T-helper 2 cell treated with Interferon-gamma antibody and Interleukin-4, amounts not matched to agents 5 μg/mL and 100 μg/mL, for 36 hours (primary cell): Measurements from ENCODE around the gene RTN4RL1.

Source experiments
- DNase-seq: peaks from one replicate; pipeline ENCODE4 v3.0.0; 2021; ENCODE audit warnings: low spot score
- H3K27ac Mint-ChIP-seq: one replicate; pipeline ENCODE4 v1.8.0; 2021; ENCODE audit warnings: mild to moderate bottlenecking, mixed read lengths
- H3K27me3 Mint-ChIP-seq: one replicate; pipeline ENCODE4 v1.8.0; 2021; ENCODE audit warnings: low read depth, mixed read lengths
- H3K36me3 Mint-ChIP-seq: one replicate; pipeline ENCODE4 v1.8.0; 2021; ENCODE audit warnings: low read depth, mixed read lengths
- H3K4me1 Mint-ChIP-seq: one replicate; pipeline ENCODE4 v1.8.0; 2021; ENCODE audit warnings: low read depth, mixed read lengths
- H3K4me3 Mint-ChIP-seq: one replicate; pipeline ENCODE4 v1.8.0; 2022; ENCODE audit warnings: mild to moderate bottlenecking, moderate library complexity, mixed read lengths
- H3K9me3 Mint-ChIP-seq: one replicate; pipeline ENCODE4 v1.8.0; 2021; ENCODE audit warnings: mixed read lengths

RTN4RL1 gene

DNA sequence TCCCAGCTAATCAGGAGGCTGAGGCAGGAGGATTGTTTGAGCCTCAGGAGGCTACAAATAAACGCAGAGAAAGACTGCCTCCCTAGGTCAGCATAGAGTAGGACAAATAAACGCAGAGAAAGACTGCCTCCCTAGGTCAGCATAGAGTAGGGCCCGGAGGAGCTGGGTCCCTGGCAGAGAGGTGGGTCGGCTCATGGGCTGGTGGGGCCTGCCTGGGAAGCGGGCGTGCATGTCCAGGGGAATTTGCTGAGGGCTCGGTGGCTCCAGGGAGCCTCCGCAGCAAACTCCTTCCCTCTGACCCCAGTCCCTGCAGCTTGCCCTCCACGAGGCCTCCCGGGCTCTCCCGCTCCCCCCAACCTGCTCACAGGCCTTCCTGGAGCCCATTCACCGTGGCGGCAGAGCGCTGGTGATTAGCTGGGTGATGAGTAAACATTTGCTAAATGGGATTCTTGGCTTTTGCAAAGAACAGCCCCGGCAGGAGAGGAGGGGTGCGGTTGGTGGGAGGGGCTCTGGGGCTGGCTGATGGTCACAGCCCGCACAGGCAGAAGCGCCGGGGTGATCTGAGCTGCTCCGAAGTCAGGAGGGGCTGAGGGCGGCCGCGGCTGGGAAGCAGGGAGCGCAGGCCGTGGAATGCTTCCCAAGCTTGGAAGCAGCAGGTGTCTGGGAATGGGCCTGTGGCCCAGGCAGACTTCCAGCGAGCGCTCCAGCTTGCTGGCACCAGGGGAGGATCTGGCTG lies 93.1 kb downstream of the RTN4RL1 start:
- no peaks in the 10 kb centered on the region for H3K27me3 Mint-ChIP-seq
- DNase-seq, result no peak
- H3K4me1 Mint-ChIP-seq, result no peaks in the 10 kb centered on the region
- no peaks in the 10 kb centered on the region for H3K36me3 Mint-ChIP-seq
- no peak overlapping the region for H3K4me3 Mint-ChIP-seq
- H3K27ac Mint-ChIP-seq, result no peak overlapping the region
- no peaks in the 10 kb centered on the region for H3K9me3 Mint-ChIP-seq

GRCh38 chr17:1930337-1930645 lies 94.8 kb downstream of the RTN4RL1 start:
- no peaks in the 10 kb centered on the region for H3K4me1 Mint-ChIP-seq
- no peak overlapping the region for H3K27ac Mint-ChIP-seq
- no peaks in the 10 kb centered on the region for H3K9me3 Mint-ChIP-seq
- no peaks in the 10 kb centered on the region for H3K36me3 Mint-ChIP-seq
- no peak overlapping the region for H3K4me3 Mint-ChIP-seq
- DNase-seq, result no peak
- no peaks in the 10 kb centered on the region for H3K27me3 Mint-ChIP-seq

GRCh38 chr17:1928976-1929375 lies 96.2 kb downstream of the RTN4RL1 start:
- H3K4me1 Mint-ChIP-seq, result no peaks in the 10 kb centered on the region
- no peak overlapping the region for H3K27ac Mint-ChIP-seq
- no peaks in the 10 kb centered on the region for H3K36me3 Mint-ChIP-seq
- no peaks in the 10 kb centered on the region for H3K9me3 Mint-ChIP-seq
- DNase-seq, result no peak
- H3K27me3 Mint-ChIP-seq, result no peaks in the 10 kb centered on the region
- H3K4me3 Mint-ChIP-seq, result no peak overlapping the region

DNA sequence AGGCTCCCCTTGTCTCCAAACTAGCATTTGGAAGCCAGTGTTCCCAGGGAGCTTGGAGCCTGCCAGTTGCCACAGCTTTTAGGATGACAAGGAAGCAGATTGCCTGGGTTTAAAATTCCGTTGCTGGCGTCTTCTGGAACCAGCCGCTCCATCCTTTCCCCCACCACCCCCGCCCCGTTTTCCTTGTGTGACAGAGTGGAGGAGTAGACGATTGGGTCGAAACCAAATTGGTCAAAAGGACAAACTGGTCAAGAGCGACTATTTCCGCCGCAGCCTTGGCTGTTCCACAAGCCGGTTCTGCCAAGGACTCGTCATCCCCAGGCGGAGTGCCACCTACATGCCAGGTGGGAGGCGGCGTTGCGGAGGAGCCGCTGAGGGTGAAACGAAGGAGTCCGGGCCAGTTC lies 104.2 kb downstream of the RTN4RL1 start:
- Mint-ChIP-seq H3K9me3 (no peaks in the 10 kb centered on the region), H3K27me3 (no peaks in the 10 kb centered on the region), H3K36me3 (no peaks in the 10 kb centered on the region), H3K27ac (no peak overlapping the region), H3K4me1 (no peaks in the 10 kb centered on the region), H3K4me3 (no peak overlapping the region)
- no peak for DNase-seq

GRCh38 chr17:1919201-1919600 lies 105.9 kb downstream of the RTN4RL1 start:
- Mint-ChIP-seq H3K9me3 (no peaks in the 10 kb centered on the region), H3K4me1 (no peaks in the 10 kb centered on the region), H3K36me3 (no peaks in the 10 kb centered on the region), H3K27ac (no peak overlapping the region), H3K4me3 (no peak overlapping the region), H3K27me3 (peaks cover 4% of the 10 kb centered on the region)
- no peak for DNase-seq

DNA sequence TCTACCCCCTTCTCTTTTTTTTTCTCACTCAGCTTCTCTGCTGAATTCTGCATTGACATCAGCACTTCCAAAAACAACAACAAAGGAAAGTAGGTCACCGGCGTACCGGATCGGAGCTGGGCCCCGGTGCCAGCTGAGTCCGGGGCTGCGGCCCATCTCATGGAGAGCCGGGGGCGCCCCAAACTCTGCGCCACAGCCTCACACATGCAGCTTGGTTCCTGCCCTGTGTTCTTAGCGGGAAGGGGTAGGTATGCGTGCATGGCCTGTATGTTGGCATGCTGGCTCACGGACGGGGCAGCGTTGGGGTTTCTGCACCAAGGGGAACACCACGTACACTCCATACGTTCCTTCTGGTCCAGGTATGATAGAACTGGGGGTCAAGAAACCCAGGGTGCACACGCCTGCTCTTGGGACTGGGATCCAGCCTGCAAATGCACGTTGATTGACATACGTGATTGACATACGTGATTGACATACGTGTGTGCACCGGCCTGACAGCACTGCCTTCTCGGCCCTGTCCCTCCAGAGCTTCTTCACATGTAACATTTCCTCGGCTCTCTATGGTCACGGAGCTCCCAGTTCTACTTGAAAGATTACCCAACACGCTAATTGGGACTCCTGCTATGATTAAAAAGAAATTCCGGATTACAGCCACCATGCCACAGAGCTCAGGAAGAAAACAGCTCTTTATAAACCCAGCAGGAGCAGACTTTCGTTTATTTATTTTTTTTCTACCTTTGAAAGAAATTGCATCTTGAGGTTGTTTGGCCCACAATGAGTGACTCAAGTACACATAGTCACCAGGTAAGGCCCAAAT lies 106.6 kb downstream of the RTN4RL1 start:
- Mint-ChIP-seq H3K36me3 (no peaks in the 10 kb centered on the region), H3K9me3 (no peaks in the 10 kb centered on the region), H3K27ac (no peak overlapping the region), H3K4me3 (no peak overlapping the region), H3K4me1 (no peaks in the 10 kb centered on the region), H3K27me3 (peaks cover 4% of the 10 kb centered on the region)
- DNase-seq, result no peak

GRCh38 chr17:1916963-1917715 lies 108.0 kb downstream of the RTN4RL1 start:
- Mint-ChIP-seq H3K27me3 (peaks cover 4% of the 10 kb centered on the region), H3K4me1 (no peaks in the 10 kb centered on the region), H3K4me3 (no peak overlapping the region), H3K27ac (no peak overlapping the region), H3K36me3 (no peaks in the 10 kb centered on the region), H3K9me3 (no peaks in the 10 kb centered on the region)
- no peak for DNase-seq

DNA sequence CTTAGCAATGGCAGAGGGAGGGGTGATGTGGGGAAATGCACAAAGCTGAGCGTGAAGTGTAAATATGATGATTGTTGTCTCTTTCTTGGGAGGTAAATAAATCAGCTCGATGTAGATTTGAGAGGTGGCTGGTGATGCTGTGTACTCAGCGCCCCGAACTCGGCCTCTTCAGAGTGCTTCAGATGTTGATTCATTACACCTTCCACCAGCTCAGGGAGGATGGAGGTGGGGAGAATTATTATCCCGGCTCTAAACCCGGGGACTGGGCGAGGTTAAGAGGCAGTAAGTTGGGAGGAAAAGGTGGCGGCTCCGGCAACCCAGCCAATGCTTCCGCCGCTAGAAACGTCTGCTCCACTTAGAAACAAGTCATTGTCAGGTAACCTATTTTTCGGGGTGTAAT lies 108.8 kb downstream of the RTN4RL1 start:
- Mint-ChIP-seq H3K9me3 (no peaks in the 10 kb centered on the region), H3K4me1 (no peaks in the 10 kb centered on the region), H3K27me3 (peaks cover 11% of the 10 kb centered on the region), H3K36me3 (no peaks in the 10 kb centered on the region), H3K27ac (no peak overlapping the region), H3K4me3 (no peak overlapping the region)
- DNase-seq, result no peak

GRCh38 chr17:1915889-1916288 lies 109.2 kb downstream of the RTN4RL1 start:
- Mint-ChIP-seq H3K9me3 (no peaks in the 10 kb centered on the region), H3K27me3 (peaks cover 11% of the 10 kb centered on the region), H3K36me3 (no peaks in the 10 kb centered on the region), H3K4me1 (no peaks in the 10 kb centered on the region), H3K4me3 (no peak overlapping the region), H3K27ac (no peak overlapping the region)
- no peak for DNase-seq

- no peak overlapping the region for H3K4me3 Mint-ChIP-seq
- no peaks in the 10 kb centered on the region for H3K9me3 Mint-ChIP-seq
- no peak for DNase-seq
- H3K4me1 Mint-ChIP-seq, result no peaks in the 10 kb centered on the region
- no peaks in the 10 kb centered on the region for H3K36me3 Mint-ChIP-seq
- H3K27me3 Mint-ChIP-seq, result peaks cover 19% of the 10 kb centered on the region
- no peak overlapping the region for H3K27ac Mint-ChIP-seq
Measured at GRCh38 chr17:1914661-1915083, 110.5 kb downstream of the RTN4RL1 start.

GRCh38 chr17:1913702-1914101 lies 111.4 kb downstream of the RTN4RL1 start:
- Mint-ChIP-seq H3K9me3 (no peaks in the 10 kb centered on the region), H3K27ac (no peak overlapping the region), H3K4me3 (no peak overlapping the region), H3K36me3 (no peaks in the 10 kb centered on the region), H3K4me1 (peaks cover 4% of the 10 kb centered on the region), H3K27me3 (peaks cover 27% of the 10 kb centered on the region)
- DNase-seq, result no peak

DNA sequence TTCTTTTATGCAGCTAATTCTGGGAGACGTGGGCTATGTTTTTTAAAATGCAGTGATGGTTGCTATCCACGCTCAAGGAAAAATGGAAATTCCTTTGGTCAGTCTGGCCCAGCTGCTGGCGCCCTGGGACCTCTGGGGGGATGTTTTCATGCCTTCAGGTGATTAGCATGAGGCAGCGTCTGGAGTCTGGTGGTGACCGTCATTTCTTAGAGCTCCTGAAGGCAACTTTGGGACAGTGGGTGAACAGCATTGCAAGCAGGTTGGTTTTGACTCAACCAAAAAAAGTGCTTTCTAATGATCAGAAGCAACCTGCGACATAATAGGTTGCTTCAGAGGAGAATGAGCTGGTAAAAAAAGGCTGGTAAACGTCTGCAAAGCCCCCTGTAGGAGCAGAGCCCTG lies 113.0 kb downstream of the RTN4RL1 start:
- H3K4me3 Mint-ChIP-seq, result no peak overlapping the region
- no peak for DNase-seq
- H3K9me3 Mint-ChIP-seq, result no peaks in the 10 kb centered on the region
- peaks cover 39% of the 10 kb centered on the region for H3K27me3 Mint-ChIP-seq
- no peak overlapping the region for H3K27ac Mint-ChIP-seq
- no peaks in the 10 kb centered on the region for H3K36me3 Mint-ChIP-seq
- H3K4me1 Mint-ChIP-seq, result peaks cover 4% of the 10 kb centered on the region

- Mint-ChIP-seq H3K36me3 (no peaks in the 10 kb centered on the region), H3K4me3 (no peak overlapping the region), H3K4me1 (peaks cover 11% of the 10 kb centered on the region), H3K27ac (no peak overlapping the region), H3K27me3 (peaks cover 58% of the 10 kb centered on the region), H3K9me3 (no peaks in the 10 kb centered on the region)
- no peak for DNase-seq
Measured at GRCh38 chr17:1909985-1910384, 115.1 kb downstream of the RTN4RL1 start.

- H3K27me3 Mint-ChIP-seq, result peaks cover 67% of the 10 kb centered on the region
Measured at GRCh38 chr17:1908699-1909309, 116.3 kb downstream of the RTN4RL1 start.

More at GRCh38 chr17:1908699-1909309, 116.3 kb downstream of the RTN4RL1 start:
- Mint-ChIP-seq H3K4me1 (peaks cover 15% of the 10 kb centered on the region), H3K4me3 (peak overlapping the region; percentile 49), H3K36me3 (no peaks in the 10 kb centered on the region), H3K9me3 (no peaks in the 10 kb centered on the region), H3K27ac (no peak overlapping the region)
- peak; percentile 17 for DNase-seq
